ENCODE measurements around the gene PRADC1.

DNA sequence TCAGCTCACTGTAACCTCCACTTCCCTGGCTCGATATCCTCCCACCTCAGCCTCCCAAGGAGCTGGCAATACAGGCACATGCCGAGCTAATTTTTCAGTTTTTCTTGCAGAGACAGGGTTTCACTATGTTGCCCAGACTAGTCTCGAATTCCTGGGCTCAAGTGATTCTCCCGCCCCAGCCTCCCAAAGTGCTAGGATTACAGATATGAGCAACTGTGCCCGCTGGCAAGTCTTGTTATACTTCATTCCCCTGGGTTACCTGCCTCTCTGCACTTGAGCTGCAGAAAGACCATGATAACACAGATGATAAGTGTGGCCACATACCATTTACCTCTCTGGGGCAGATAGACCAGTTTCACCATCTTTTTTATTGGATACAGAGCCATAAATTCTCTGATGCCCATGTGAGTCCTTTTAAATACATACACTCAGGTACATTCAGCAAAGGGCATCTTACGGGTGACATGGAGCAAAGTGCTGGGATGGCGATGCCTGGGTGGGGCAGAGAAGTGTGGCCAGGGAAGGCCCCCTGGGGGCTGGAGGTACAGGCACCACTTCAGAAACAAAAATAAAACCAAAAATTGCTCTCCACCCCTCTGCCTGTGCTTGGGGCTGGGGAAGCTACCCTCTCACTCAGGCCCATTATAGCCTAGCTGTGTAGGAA lies 21.4 kb upstream of the PRADC1 start:
- TF ChIP-seq CTCF (IDR thresholded peaks at IDR 0.05) (no peak), POLR2A (IDR thresholded peaks at IDR 0.05) (no peak), POLR2AphosphoS5 (IDR thresholded peaks at IDR 0.05) (peak; percentile 74)

All from prostate gland (tissue), 2 donors.